Transverse colon (tissue), 4 donors: Measurements from ENCODE around the gene LRRIQ4.

ENCODE experiments used
- EP300 ChIP-seq: sonication (generic); formaldehyde crosslinking; IDR thresholded peaks from one replicate; pipeline ENCODE4 v1.6.1; 2017; ENCODE audit warnings: antibody characterized with exemption, low read depth
- POLR2A ChIP-seq: fragments of 450-650 bp; IDR thresholded peaks from one replicate; pipeline ENCODE4 v1.6.1; 2016; ENCODE audit warnings: antibody characterized with exemption, mild to moderate bottlenecking, moderate library complexity
- POLR2AphosphoS5 ChIP-seq, 3 donors: sonication (generic); formaldehyde crosslinking; IDR thresholded peaks; one replicate each; pipeline ENCODE4 v1.6.1; 2016; ENCODE audit warnings: antibody characterized with exemption in 3 of 3
- TF ChIP-seq, protein P1 (sequence below), 5 experiments: fragments of 200-600 bp in 3 of 5; fragments of 450-650 bp in 2 of 5; sonication (generic) in 3 of 5; IDR thresholded peaks; 1 replicate in 2 of 5; 2 replicates in 3 of 5; pipeline ENCODE4 v1.5.1; 2016 to 2017; ENCODE audit warnings: antibody characterized with exemption in 5 of 5, inconsistent platforms in 3 of 5, mild to moderate bottlenecking in 2 of 5, moderate library complexity in 1 of 5

- TF ChIP-seq, protein P1, sequence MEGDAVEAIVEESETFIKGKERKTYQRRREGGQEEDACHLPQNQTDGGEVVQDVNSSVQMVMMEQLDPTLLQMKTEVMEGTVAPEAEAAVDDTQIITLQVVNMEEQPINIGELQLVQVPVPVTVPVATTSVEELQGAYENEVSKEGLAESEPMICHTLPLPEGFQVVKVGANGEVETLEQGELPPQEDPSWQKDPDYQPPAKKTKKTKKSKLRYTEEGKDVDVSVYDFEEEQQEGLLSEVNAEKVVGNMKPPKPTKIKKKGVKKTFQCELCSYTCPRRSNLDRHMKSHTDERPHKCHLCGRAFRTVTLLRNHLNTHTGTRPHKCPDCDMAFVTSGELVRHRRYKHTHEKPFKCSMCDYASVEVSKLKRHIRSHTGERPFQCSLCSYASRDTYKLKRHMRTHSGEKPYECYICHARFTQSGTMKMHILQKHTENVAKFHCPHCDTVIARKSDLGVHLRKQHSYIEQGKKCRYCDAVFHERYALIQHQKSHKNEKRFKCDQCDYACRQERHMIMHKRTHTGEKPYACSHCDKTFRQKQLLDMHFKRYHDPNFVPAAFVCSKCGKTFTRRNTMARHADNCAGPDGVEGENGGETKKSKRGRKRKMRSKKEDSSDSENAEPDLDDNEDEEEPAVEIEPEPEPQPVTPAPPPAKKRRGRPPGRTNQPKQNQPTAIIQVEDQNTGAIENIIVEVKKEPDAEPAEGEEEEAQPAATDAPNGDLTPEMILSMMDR (IDR thresholded peaks at IDR 0.05): no peak
- TF ChIP-seq POLR2AphosphoS5 (IDR thresholded peaks at IDR 0.05) (no peak), POLR2A (no peak), EP300 (no peak)
Measured at GRCh38 chr3:169850618-169851017, 37.9 kb downstream of the LRRIQ4 start.
